ENCODE results near the gene ANAPC5.

DNA sequence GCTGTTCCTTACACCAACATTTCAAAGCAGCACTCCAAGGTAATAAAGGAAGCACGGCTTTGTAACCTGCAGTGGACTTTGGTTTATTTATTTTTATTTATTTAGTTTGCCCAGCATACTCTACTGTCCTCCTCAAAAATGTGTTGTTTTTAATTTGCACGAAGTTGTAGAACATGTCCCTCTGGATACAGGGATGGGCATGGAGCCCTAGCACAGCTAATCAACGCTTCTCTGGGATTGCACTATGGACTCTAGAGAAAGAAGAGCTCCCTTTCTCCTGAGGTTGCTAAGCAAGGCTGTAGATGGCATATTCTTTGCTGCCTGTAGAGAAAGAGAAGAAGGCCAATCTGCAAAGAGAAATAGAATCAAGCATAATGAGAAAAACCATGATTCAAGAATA lies 5.9 kb upstream of the ANAPC5 start:
- no peak for TF ChIP-seq POLR2A (IDR thresholded peaks at IDR 0.05; ENCODE audit: low read depth, low read length)
- TF ChIP-seq TAF1 (IDR thresholded peaks at IDR 0.05; ENCODE audit: borderline replicate concordance, low read depth, low read length): no peak
- no peak for TF ChIP-seq POLR2AphosphoS5 (IDR thresholded peaks at IDR 0.05; ENCODE audit: low read depth, low read length)

Measured in GM12892 (cell line).